GM20431 (cell line): ENCODE results near the gene STK39.

ENCODE experiments used
- in situ Hi-C: fragments of 300-500 bp; cut with MseI, MboI; formaldehyde crosslinking; loops from one replicate; pipeline ENCODE4 v1.15.0; 2020; ENCODE audit warnings: low sequenced_read_pairs; ENCODE audit not compliant: unreplicated experiment

STK39 gene

GRCh38 chr2:168165985-168166901 lies 81.2 kb downstream of the STK39 start:
- in situ Hi-C loops = no loop called here

- in situ Hi-C loops = no loop called here
These were observed 82.0 kb downstream of the STK39 start for GRCh38 chr2:168165397-168165796.

GRCh38 chr2:168160897-168161296 lies 86.5 kb downstream of the STK39 start:
- in situ Hi-C loops = no loop called here

- in situ Hi-C loops = no loop called here
These were observed 87.4 kb downstream of the STK39 start for GRCh38 chr2:168159754-168160585.

- in situ Hi-C loops = no loop called here
These were observed 88.8 kb downstream of the STK39 start for GRCh38 chr2:168158586-168158985.

GRCh38 chr2:168157926-168158325 lies 89.5 kb downstream of the STK39 start:
- in situ Hi-C loops = no loop called here

GRCh38 chr2:168157070-168157469 lies 90.3 kb downstream of the STK39 start:
- in situ Hi-C loops = no loop called here

GRCh38 chr2:168156661-168157060 lies 90.7 kb downstream of the STK39 start:
- in situ Hi-C loops = no loop called here

GRCh38 chr2:168155680-168156079 lies 91.7 kb downstream of the STK39 start:
- in situ Hi-C loops = no loop called here

GRCh38 chr2:168155046-168155445 lies 92.3 kb downstream of the STK39 start:
- in situ Hi-C loops = no loop called here

GRCh38 chr2:168152902-168153530 lies 94.4 kb downstream of the STK39 start:
- in situ Hi-C loops = no loop called here

- in situ Hi-C loops = no loop called here
These were observed 97.4 kb downstream of the STK39 start for GRCh38 chr2:168149986-168150385.

GRCh38 chr2:168149150-168149974 lies 98.0 kb downstream of the STK39 start:
- in situ Hi-C loops = no loop called here

- in situ Hi-C loops = no loop called here
These were observed 99.3 kb downstream of the STK39 start for GRCh38 chr2:168147830-168148794.

GRCh38 chr2:168146892-168147810 lies 100.2 kb downstream of the STK39 start:
- in situ Hi-C loops = no loop called here

- in situ Hi-C loops = no loop called here
These were observed 101.7 kb downstream of the STK39 start for GRCh38 chr2:168145426-168146310.

- in situ Hi-C loops = no loop called here
These were observed 102.4 kb downstream of the STK39 start for GRCh38 chr2:168145011-168145410.
